CD4-positive, alpha-beta T cell (primary cell): ENCODE measurements around the gene TMEM184C. TPM values are rescaled to one million over a fixed set of nuclear protein-coding genes. Genes with fewer than 3 reads are reported as not detected.
A peak's percentile ranks its signal among the peaks of the same experiment; 100 is the strongest.

Source experiments
- ATAC-seq: fragments of 200-7000 bp; cut with Tn5 transposase; one replicate; pipeline ENCODE4 v1.10.0; 2022; ENCODE audit warnings: mild to moderate bottlenecking; ENCODE audit not compliant: poor library complexity
- CTCF ChIA-PET: fragments of 350-600 bp; sonication (Branson Sonifier 250); formaldehyde crosslinking; loops from one replicate; lab custom pipeline; 2021; ENCODE audit warnings: antibody characterized with exemption, inconsistent platforms; lab: Charles Lee
- POLR2A ChIA-PET: fragments of 350-600 bp; sonication (Branson Sonifier 250); formaldehyde crosslinking; loops from one replicate; lab custom pipeline; 2021; ENCODE audit warnings: antibody characterized with exemption, inconsistent platforms; lab: Charles Lee
- DNase-seq, 14 experiments: peaks; one replicate each; pipeline ENCODE4 v3.0.0-alpha.2; 2013 to 2020; ENCODE audit warnings: mixed read lengths in 2 of 14
- H3K27ac ChIP-seq, 2 donors: one replicate each; pipeline versions ENCODE4 v1.5.1 to v1.7.0; 2013; ENCODE audit warnings: low read length in 2 of 2, low read depth in 1 of 2, mild to moderate bottlenecking in 1 of 2
- H3K27me3 ChIP-seq, 2 experiments: 1 replicate in 1 of 2; 2 replicates in 1 of 2; pipeline versions ENCODE4 v1.6.1 to v1.7.0; 2013; ENCODE audit warnings: low read length in 2 of 2, control low read depth in 1 of 2, mild to moderate bottlenecking in 1 of 2, moderate library complexity in 1 of 2; ENCODE audit not compliant: insufficient read depth in 2 of 2, control insufficient read depth in 1 of 2
- H3K36me3 ChIP-seq: one replicate; pipeline ENCODE4 v1.6.1; 2013; ENCODE audit warnings: low read length, control low read depth; ENCODE audit not compliant: insufficient read depth
- H3K4me1 ChIP-seq: one replicate; pipeline ENCODE4 v1.6.1; 2013; ENCODE audit warnings: low read length, control low read depth; ENCODE audit not compliant: insufficient read depth
- H3K4me3 ChIP-seq: one replicate; pipeline ENCODE4 v1.5.1; 2013; ENCODE audit warnings: mild to moderate bottlenecking, low read length, moderate library complexity
- H3K9me3 ChIP-seq, 2 experiments: 1 replicate in 1 of 2; 2 replicates in 1 of 2; pipeline versions ENCODE4 v1.6.1 to v1.7.0; 2013; ENCODE audit warnings: low read length in 2 of 2, mild to moderate bottlenecking in 2 of 2, control low read depth in 1 of 2, moderate library complexity in 1 of 2; ENCODE audit not compliant: control insufficient read depth in 1 of 2, insufficient read depth in 1 of 2
- H3K27ac Mint-ChIP-seq: one replicate; pipeline ENCODE4 v1.8.0; 2020; ENCODE audit warnings: mixed read lengths
- H3K27me3 Mint-ChIP-seq: one replicate; pipeline ENCODE4 v1.8.0; 2021; ENCODE audit warnings: mixed read lengths
- H3K36me3 Mint-ChIP-seq: one replicate; pipeline ENCODE4 v1.8.0; 2021; ENCODE audit warnings: low read depth, mixed read lengths
- H3K4me1 Mint-ChIP-seq: one replicate; pipeline ENCODE4 v1.8.0; 2021; ENCODE audit warnings: low read depth, mixed read lengths
- H3K4me3 Mint-ChIP-seq: one replicate; pipeline ENCODE4 v1.8.0; 2020; ENCODE audit warnings: mild to moderate bottlenecking, mixed read lengths
- H3K9me3 Mint-ChIP-seq: one replicate; pipeline ENCODE4 v1.8.0; 2020; ENCODE audit warnings: mixed read lengths
- intact Hi-C, 2 experiments: fragments of 100-400 bp; cut with DNase I in 1 of 2; cut with micrococcal nuclease in 1 of 2; formaldehyde crosslinking; loops; one replicate each; pipeline versions ENCODE4 v1.15.1 to v1.9.0; 2023 to 2025; cut with DNase I, micrococcal nuclease
- total RNA-seq, 174 experiments: library from RNA in 2 of 174; stranded (reverse) in 2 of 174; gene quantifications; one replicate each; pipeline ENCODE4 v1.2.3 and lab custom pipeline; 2021 to 2026
- TF ChIP-seq, protein P1 (sequence below): fragments of 200-600 bp; IDR thresholded peaks from one replicate; pipeline ENCODE4 v1.8.0; 2022; ENCODE audit warnings: antibody characterized with exemption, mild to moderate bottlenecking

The TMEM184C gene
- total RNA-seq, 2 experiments from 2014 or later = 10.0 to 10.1 TPM

DNA sequence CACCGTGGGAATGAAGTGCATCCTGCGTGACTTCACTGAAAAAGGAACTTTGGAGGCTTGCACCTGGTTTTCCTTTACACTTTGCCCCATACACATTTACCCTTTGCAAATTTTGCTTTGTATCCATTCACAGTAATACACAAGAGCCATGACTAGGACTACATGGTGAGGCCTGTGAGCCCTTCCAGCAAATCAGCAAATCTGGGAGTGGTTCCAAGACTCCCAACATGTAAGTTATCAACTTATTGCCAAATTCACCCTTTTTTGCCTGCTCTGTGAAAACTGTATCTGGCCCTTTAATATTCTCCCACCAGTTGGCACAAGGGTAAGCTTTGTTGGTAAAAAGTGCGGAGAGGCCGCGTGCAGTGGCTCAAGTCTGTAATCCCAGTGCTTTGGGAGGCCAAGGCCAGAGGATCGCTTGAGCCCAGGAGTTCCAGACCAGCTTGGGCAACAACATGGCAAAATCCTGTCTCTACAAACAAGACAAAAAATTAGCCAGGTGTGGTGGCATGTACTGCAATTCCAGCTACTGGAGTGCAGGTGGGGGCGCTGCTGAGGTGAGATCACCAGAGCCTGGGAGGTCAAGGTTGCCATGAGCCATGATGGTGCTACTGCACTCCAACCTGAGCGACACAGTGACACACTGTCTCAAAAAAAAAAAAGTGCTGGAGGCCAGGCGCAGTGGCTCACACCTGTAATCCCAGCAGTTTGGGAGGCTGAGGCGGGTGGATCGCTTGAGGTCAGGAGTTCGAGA lies 61.8 kb downstream of the TMEM184C start:
- intact Hi-C loops = no loop called here
- H3K36me3 Mint-ChIP-seq = peaks cover 61% of the 10 kb centered on the region
- POLR2A ChIA-PET = no interaction called here

DNA sequence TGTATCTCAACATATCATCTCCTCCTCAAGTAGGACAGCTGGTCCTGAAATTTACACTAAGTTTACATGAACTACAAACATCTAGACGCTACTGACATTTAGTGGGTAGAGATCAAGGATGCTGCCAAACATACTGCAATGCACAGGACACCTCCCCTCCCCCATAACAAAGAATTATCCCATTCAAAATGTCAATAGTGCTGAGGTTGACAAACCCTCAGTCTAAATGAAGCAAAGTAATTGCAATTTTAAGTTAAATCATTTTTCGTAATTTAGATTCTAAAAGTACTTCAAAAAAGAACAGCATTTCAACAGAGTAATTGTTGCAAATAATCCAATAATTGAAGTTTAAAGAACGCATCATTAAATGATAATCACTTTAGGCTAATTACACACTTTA lies 65.6 kb downstream of the TMEM184C start:
- Histone ChIP-seq H3K4me3 (peak overlapping the region; percentile 91), H3K27me3 (no peaks in the 10 kb centered on the region), H3K36me3 (peaks cover 19% of the 10 kb centered on the region), H3K27ac (no peak overlapping the region), H3K4me1 (peaks cover 12% of the 10 kb centered on the region), H3K9me3 (no peaks in the 10 kb centered on the region)
- no peak for DNase-seq
- Mint-ChIP-seq H3K4me3 (peak overlapping the region; percentile 98), H3K36me3 (peaks cover 55% of the 10 kb centered on the region), H3K4me1 (peaks cover 42% of the 10 kb centered on the region), H3K27ac (peak overlapping the region; percentile 100), H3K27me3 (peaks cover 14% of the 10 kb centered on the region), H3K9me3 (no peaks in the 10 kb centered on the region)
- TF ChIP-seq, protein P1, sequence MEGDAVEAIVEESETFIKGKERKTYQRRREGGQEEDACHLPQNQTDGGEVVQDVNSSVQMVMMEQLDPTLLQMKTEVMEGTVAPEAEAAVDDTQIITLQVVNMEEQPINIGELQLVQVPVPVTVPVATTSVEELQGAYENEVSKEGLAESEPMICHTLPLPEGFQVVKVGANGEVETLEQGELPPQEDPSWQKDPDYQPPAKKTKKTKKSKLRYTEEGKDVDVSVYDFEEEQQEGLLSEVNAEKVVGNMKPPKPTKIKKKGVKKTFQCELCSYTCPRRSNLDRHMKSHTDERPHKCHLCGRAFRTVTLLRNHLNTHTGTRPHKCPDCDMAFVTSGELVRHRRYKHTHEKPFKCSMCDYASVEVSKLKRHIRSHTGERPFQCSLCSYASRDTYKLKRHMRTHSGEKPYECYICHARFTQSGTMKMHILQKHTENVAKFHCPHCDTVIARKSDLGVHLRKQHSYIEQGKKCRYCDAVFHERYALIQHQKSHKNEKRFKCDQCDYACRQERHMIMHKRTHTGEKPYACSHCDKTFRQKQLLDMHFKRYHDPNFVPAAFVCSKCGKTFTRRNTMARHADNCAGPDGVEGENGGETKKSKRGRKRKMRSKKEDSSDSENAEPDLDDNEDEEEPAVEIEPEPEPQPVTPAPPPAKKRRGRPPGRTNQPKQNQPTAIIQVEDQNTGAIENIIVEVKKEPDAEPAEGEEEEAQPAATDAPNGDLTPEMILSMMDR = no peak
- intact Hi-C loops = loop anchor here in 1 of 2 experiments (2.0 to 10.0 kb wide), 2 partner anchors 66 to 762 kb away; partner anchors contain the start of genes NR3C2 and TMEM184C
- ChIA-PET POLR2A (interaction anchor here (0.7 to 3.8 kb wide), 4 partner anchors 39 to 760 kb away, joined by 3 to 87 read pairs (median 38); partner anchors contain the start of genes ARHGAP10, NR3C2 and TMEM184C), CTCF (interaction anchor here (1.4 kb wide), 1 partner anchor 184 kb away, joined by 4 read pairs; no protein-coding TSS in a partner anchor)
- ATAC-seq = no peak

More for the DNA sequence above, 61.8 kb downstream of the TMEM184C start:
- H3K27ac Mint-ChIP-seq = no peak overlapping the region
- no peak overlapping the region for H3K4me3 Mint-ChIP-seq
- H3K4me1 ChIP-seq = peaks cover 10% of the 10 kb centered on the region
- H3K9me3 ChIP-seq = no peaks in the 10 kb centered on the region
- no peak for ATAC-seq
- H3K36me3 ChIP-seq = peaks cover 19% of the 10 kb centered on the region
- no peaks in the 10 kb centered on the region for H3K9me3 Mint-ChIP-seq
- no peaks in the 10 kb centered on the region for H3K27me3 Mint-ChIP-seq
- H3K4me3 ChIP-seq = no peak overlapping the region
- peaks cover 38% of the 10 kb centered on the region for H3K4me1 Mint-ChIP-seq
- DNase-seq = peak in 3 of 14 experiments; percentile 2 to 27 (median 4)
- H3K27ac ChIP-seq = no peak overlapping the region
- CTCF ChIA-PET = interaction anchor here (0.7 kb wide), 1 partner anchor 61 kb away, joined by 3 read pairs; the partner anchor contains the start of gene TMEM184C
- TF ChIP-seq, protein P1 = no peak
- no peaks in the 10 kb centered on the region for H3K27me3 ChIP-seq

DNA sequence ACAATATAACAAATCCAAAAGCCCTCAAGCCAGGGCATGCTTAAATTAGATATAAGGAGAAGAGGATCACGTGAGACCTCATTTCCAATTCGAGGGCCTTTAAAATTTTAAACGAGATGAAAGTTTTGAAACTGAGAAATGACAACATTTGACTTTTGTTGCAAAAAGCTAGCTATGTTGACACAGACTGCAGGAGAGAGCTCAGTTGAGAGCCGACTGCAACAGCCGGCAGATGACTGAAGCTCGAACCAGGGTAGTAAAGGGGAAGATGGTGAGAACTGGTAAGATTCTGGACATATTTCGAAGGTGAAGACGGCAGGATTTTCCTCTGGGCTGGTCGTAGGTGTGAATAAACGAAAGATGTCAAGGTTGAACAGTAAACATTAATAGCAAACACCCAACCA lies 66.0 kb downstream of the TMEM184C start:
- DNase-seq (peak in 4 of 14 experiments; percentile 23 to 49 (median 37)), ATAC-seq (no peak)
- CTCF ChIA-PET = interaction anchor here (1.0 to 1.5 kb wide), 4 partner anchors 34 to 184 kb away, joined by 3 to 4 read pairs (median 4); partner anchors contain the start of gene ARHGAP10
- no peaks in the 10 kb centered on the region for H3K27me3 ChIP-seq
- H3K4me3 ChIP-seq = peak overlapping the region; percentile 91
- Mint-ChIP-seq H3K4me1 (peaks cover 42% of the 10 kb centered on the region), H3K36me3 (peaks cover 51% of the 10 kb centered on the region), H3K4me3 (peak overlapping the region; percentile 98), H3K27ac (peak overlapping the region; percentile 100), H3K9me3 (no peaks in the 10 kb centered on the region), H3K27me3 (peaks cover 14% of the 10 kb centered on the region)
- intact Hi-C loops = loop anchor here in 1 of 2 experiments (2.0 to 10.0 kb wide), 2 partner anchors 66 to 762 kb away; partner anchors contain the start of genes NR3C2 and TMEM184C
- H3K9me3 ChIP-seq = no peaks in the 10 kb centered on the region
- TF ChIP-seq, protein P1 = no peak
- POLR2A ChIA-PET = interaction anchor here (0.7 to 3.8 kb wide), 5 partner anchors 40 to 759 kb away, joined by 3 to 87 read pairs (median 22); partner anchors contain the start of genes ARHGAP10, NR3C2 and TMEM184C
- H3K4me1 ChIP-seq = peaks cover 12% of the 10 kb centered on the region
- H3K36me3 ChIP-seq = peaks cover 16% of the 10 kb centered on the region
- H3K27ac ChIP-seq = peak overlapping the region; percentile 79 to 93
